Caco-2 (cell line): Measurements from ENCODE around the gene ERCC1. TPM values are rescaled to one million over a fixed set of nuclear protein-coding genes. Genes with fewer than 3 reads are reported as not detected.
"Not testable (repeated sequence)": the region's sequence is repeated elsewhere in the genome, so short reads cannot be mapped to it uniquely, and the experiment has no call there.

Experiments used
- BruUV-seq: library from RNA; stranded (reverse); fragments of 400-500 nt; replicated peaks from 2 replicates; lab custom pipeline; 2021; lab: Mats Ljungman, UMichigan
- CTCF ChIA-PET: fragments of 300-600 bp; sonication (Branson Sonifier 250); formaldehyde crosslinking; loops from one replicate; lab custom pipeline; 2022; ENCODE audit warnings: antibody characterized with exemption; lab: Charles Lee
- POLR2A ChIA-PET: fragments of 300-600 bp; sonication (Branson Sonifier 250); formaldehyde crosslinking; loops from one replicate; lab custom pipeline; 2022; ENCODE audit warnings: antibody characterized with exemption; lab: Charles Lee
- DNase-seq, 2 experiments: peaks; one replicate each; pipeline versions ENCODE4 v3.0.0 to v3.0.0-alpha.2; 2020 to 2022
- H3K27me3 ChIP-seq: replicated peaks from 2 replicates; pipeline ENCODE4 v1.6.0; 2011; ENCODE audit warnings: low read length; ENCODE audit not compliant: control insufficient read depth, insufficient read depth
- H3K36me3 ChIP-seq: 2 replicates; pipeline ENCODE4 v1.5.1; 2011; ENCODE audit warnings: low read length; ENCODE audit not compliant: control insufficient read depth, insufficient read depth
- H3K4me1 ChIP-seq: fragments of 250-450 bp; sonication (Bioruptor Pico); 2 replicates; pipeline ENCODE4 v1.5.1; 2020; ENCODE audit warnings: mild to moderate bottlenecking
- H3K4me3 ChIP-seq: 2 replicates; pipeline ENCODE4 v1.5.1; 2011; ENCODE audit warnings: low read depth, mild to moderate bottlenecking, control low read depth, low read length
- H3K9me3 ChIP-seq: fragments of 250-450 bp; sonication (Bioruptor Pico); 2 replicates; pipeline ENCODE4 v1.5.1; 2020; ENCODE audit warnings: mild to moderate bottlenecking, moderate library complexity
- H3K27ac Mint-ChIP-seq: one replicate; pipeline ENCODE4 v1.8.0; 2022; ENCODE audit warnings: mixed read lengths; ENCODE audit not compliant: unreplicated experiment
- H3K27me3 Mint-ChIP-seq: one replicate; pipeline ENCODE4 v1.8.0; 2022; ENCODE audit warnings: mixed read lengths; ENCODE audit not compliant: insufficient read depth, unreplicated experiment
- H3K36me3 Mint-ChIP-seq: one replicate; pipeline ENCODE4 v1.8.0; 2022; ENCODE audit warnings: mild to moderate bottlenecking, mixed read lengths; ENCODE audit not compliant: insufficient read depth, unreplicated experiment
- H3K4me1 Mint-ChIP-seq: one replicate; pipeline ENCODE4 v1.8.0; 2022; ENCODE audit warnings: low read depth, mixed read lengths; ENCODE audit not compliant: unreplicated experiment
- H3K4me3 Mint-ChIP-seq: one replicate; pipeline ENCODE4 v1.8.0; 2022; ENCODE audit warnings: mild to moderate bottlenecking, moderate library complexity, mixed read lengths; ENCODE audit not compliant: unreplicated experiment
- H3K9me3 Mint-ChIP-seq: one replicate; pipeline ENCODE4 v1.8.0; 2022; ENCODE audit warnings: mixed read lengths; ENCODE audit not compliant: unreplicated experiment
- CTCF ChIP-seq, 2 experiments: fragments of 200-600 bp in 1 of 2; IDR thresholded peaks; 1 replicate in 1 of 2; 2 replicates in 1 of 2; pipeline versions ENCODE4 v1.5.1 to v1.8.0; 2011 to 2022; ENCODE audit warnings: antibody characterized with exemption in 1 of 2, control low read depth in 1 of 2, inconsistent platforms in 1 of 2, low read depth in 1 of 2, low read length in 1 of 2, mild to moderate bottlenecking in 1 of 2, moderate library complexity in 1 of 2; ENCODE audit not compliant: insufficient read depth in 1 of 2, severe bottlenecking in 1 of 2, unreplicated experiment in 1 of 2
- intact Hi-C: fragments of 100-400 bp; cut with micrococcal nuclease; formaldehyde crosslinking; loops from one replicate; pipeline ENCODE4 v1.10.0; 2022; ENCODE audit not compliant: unreplicated experiment
- total RNA-seq: library from RNA; stranded (reverse); gene quantifications from 2 replicates; pipeline ENCODE4 v1.2.3, GENCODE V29; 2022

The ERCC1 gene
- total RNA-seq, 1 experiment from 2014 or later, result 51.0 TPM

DNA sequence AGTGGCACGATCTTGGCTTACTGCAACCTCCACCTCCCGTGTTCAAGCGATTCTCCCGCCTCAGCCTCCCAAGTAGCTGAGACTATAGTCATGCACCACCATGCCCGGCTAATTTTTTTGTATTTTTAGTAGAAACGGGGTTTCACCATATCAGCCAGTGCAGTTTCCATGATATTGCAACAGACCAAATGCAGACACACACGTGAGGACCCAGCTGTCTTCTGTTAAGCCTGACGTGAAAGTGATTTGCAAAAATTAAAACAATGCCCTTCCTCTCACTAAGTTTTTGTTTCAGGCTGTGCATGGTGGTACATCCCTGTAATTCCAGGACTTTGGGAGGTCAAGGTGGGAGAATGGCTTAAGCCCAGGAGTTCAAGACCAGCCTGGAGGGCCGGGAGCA lies 7.3 kb upstream of the ERCC1 start:
- DNase-seq, H3K36me3 Mint-ChIP-seq, H3K4me1 ChIP-seq, POLR2A ChIA-PET, H3K9me3 ChIP-seq, H3K4me1 Mint-ChIP-seq, H3K36me3 ChIP-seq, H3K27ac Mint-ChIP-seq, H3K4me3 ChIP-seq, H3K27me3 Mint-ChIP-seq, H3K4me3 Mint-ChIP-seq, H3K27me3 ChIP-seq, BruUV-seq, intact Hi-C loops, H3K9me3 Mint-ChIP-seq: not testable (repeated sequence)
- CTCF ChIA-PET, result interaction anchor here (0.6 to 2.6 kb wide), 4 partner anchors 8 to 127 kb away, joined by 3 to 11 read pairs (median 8); no protein-coding TSS in a partner anchor

- CTCF ChIA-PET, result interaction anchor here (1.7 kb wide), 1 partner anchor 10 kb away, joined by 7 read pairs; no protein-coding TSS in a partner anchor
- H3K27me3 Mint-ChIP-seq, H3K4me1 ChIP-seq, POLR2A ChIA-PET, H3K36me3 Mint-ChIP-seq, H3K9me3 Mint-ChIP-seq, H3K4me1 Mint-ChIP-seq, H3K9me3 ChIP-seq, BruUV-seq, DNase-seq, intact Hi-C loops, H3K27me3 ChIP-seq, H3K36me3 ChIP-seq, H3K27ac Mint-ChIP-seq, H3K4me3 ChIP-seq: not testable (repeated sequence)
- peak overlapping the region; percentile 78 for H3K4me3 Mint-ChIP-seq
Measured at GRCh38 chr19:45429896-45430295, 6.2 kb upstream of the ERCC1 start.

DNA sequence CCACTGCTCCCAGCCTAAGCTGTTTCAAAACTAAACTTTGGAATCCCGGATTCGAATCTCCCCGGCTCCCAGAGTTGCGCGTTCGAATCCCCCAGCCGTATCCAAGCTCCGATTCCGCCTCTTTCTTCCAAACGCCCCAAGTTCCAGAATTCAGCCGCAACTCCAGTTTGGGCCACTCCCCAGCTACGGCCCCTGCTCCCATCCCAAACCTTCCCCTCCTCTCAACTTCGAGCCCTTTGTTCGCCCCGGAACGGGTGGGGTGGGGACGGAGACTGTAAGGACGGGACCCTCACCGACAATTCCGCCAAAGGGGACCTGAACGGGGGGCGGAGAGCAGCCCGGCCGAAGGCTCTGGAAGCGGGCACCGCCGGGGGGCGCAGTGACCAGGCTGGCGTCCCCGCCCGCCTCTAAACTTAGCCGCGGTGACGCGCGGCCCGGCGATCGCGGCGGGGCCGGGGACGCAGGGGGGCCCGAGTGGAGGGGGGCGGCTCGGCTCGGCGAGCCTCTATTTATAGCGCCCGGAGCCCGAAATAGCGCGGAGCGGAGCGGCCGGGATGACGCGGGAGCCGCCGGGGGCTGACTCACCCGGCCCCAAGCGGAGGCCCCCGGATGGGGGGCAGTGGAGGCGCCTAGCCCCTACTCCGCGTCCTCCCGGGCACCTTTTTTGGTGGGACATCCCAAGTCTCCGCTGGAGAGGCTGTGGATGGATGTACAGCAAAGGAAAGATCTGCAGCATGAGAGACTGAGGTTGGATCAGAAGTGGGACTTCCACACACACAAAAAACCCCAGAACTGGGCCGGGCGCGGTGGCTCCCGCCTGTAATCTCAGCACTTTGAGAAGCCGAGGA lies 4.9 kb upstream of the ERCC1 start:
- no peaks in the 10 kb centered on the region for H3K9me3 Mint-ChIP-seq
- peak overlapping the region; percentile 78 for H3K4me3 Mint-ChIP-seq
- peak in 1 of 2 experiments; percentile 68 for DNase-seq
- H3K36me3 Mint-ChIP-seq, result peaks cover 8% of the 10 kb centered on the region
- Histone ChIP-seq H3K4me1 (peaks cover 7% of the 10 kb centered on the region; the same call in 1 of the 2 replicates), H3K36me3 (no peaks in the 10 kb centered on the region), H3K9me3 (no peaks in the 10 kb centered on the region), H3K27me3 (no peaks in the 10 kb centered on the region), H3K4me3 (peak overlapping the region; percentile 40)
- no TSS peak for BruUV-seq
- intact Hi-C loops, result no loop called here
- peaks cover 6% of the 10 kb centered on the region for H3K4me1 Mint-ChIP-seq
- ChIA-PET CTCF (interaction anchor here (0.7 to 1.2 kb wide), 4 partner anchors 11 to 63 kb away, joined by 3 to 14 read pairs (median 8); no protein-coding TSS in a partner anchor), POLR2A (interaction anchor here (0.6 kb wide), 1 partner anchor 12 kb away, joined by 4 read pairs; no protein-coding TSS in a partner anchor)
- H3K27me3 Mint-ChIP-seq, result no peaks in the 10 kb centered on the region
- peak; percentile 47 to 61 for TF ChIP-seq CTCF (IDR thresholded peaks at IDR 0.05; ENCODE audit: insufficient read depth in 1 of 2, low read depth in 1 of 2, low read length in 1 of 2, severe bottlenecking in 1 of 2, unreplicated experiment in 1 of 2)
- peak overlapping the region; percentile 60 for H3K27ac Mint-ChIP-seq
